IMR-90 (cell line): ENCODE data around the gene NEGR1. TPM values are rescaled to one million over a fixed set of nuclear protein-coding genes. Genes with fewer than 3 reads are reported as not detected.

ENCODE experiments used
- ATAC-seq: fragments of 200-7000 bp; cut with Tn5 transposase; 2 replicates; pipeline ENCODE4 v1.9.1; 2020; ENCODE audit warnings: low read depth, mild to moderate bottlenecking, moderate library complexity
- BruUV-seq: library from RNA; stranded (reverse); fragments of 400-500 nt; replicated peaks from 2 replicates; lab custom pipeline; 2021; lab: Mats Ljungman, UMichigan
- CTCF ChIA-PET: fragments of 300-600 bp; formaldehyde crosslinking; extraction: SDS; loops from one replicate; lab custom pipeline; 2021; ENCODE audit warnings: antibody characterized with exemption; lab: Yijun Ruan, JAX
- POLR2A ChIA-PET: fragments of 300-600 bp; sonication (Branson Sonifier 250); formaldehyde crosslinking; loops from one replicate; lab custom pipeline; 2022; ENCODE audit warnings: antibody characterized with exemption; ENCODE audit not compliant: unreplicated experiment; lab: Charles Lee
- DNase-seq: peaks from one replicate; pipeline ENCODE4 v3.0.0; 2013
- H2AFZ ChIP-seq: replicated peaks from 2 replicates; pipeline ENCODE3; 2013; ENCODE audit warnings: low read length, mild to moderate bottlenecking; ENCODE audit not compliant: poor library complexity
- H2AK5ac ChIP-seq: 2 replicates; pipeline ENCODE4 v1.6.1; 2013; ENCODE audit warnings: low read depth, low read length, inconsistent platforms
- H2AK9ac ChIP-seq: replicated peaks from 2 replicates; pipeline ENCODE3; 2013; ENCODE audit warnings: mild to moderate bottlenecking, low read depth, low read length, moderate library complexity; ENCODE audit not compliant: poor library complexity
- H2BK120ac ChIP-seq: 2 replicates; pipeline ENCODE4 v1.6.1; 2013; ENCODE audit warnings: low read depth, low read length, inconsistent platforms
- H2BK15ac ChIP-seq: 3 replicates; pipeline ENCODE4 v1.6.1; 2013; ENCODE audit warnings: low read depth, low read length, inconsistent platforms
- H2BK20ac ChIP-seq: 2 replicates; pipeline ENCODE4 v1.6.1; 2013; ENCODE audit warnings: low read depth, mild to moderate bottlenecking, inconsistent platforms, low read length, moderate library complexity
- H2BK5ac ChIP-seq: 2 replicates; pipeline ENCODE4 v1.6.1; 2013; ENCODE audit warnings: mild to moderate bottlenecking, low read depth, low read length, inconsistent platforms; ENCODE audit not compliant: poor library complexity, severe bottlenecking
- H3K14ac ChIP-seq: replicated peaks from 2 replicates; pipeline ENCODE4 v1.6.1; 2013; ENCODE audit warnings: low read depth, low read length, inconsistent platforms
- H3K18ac ChIP-seq: 2 replicates; pipeline ENCODE4 v1.6.1; 2013; ENCODE audit warnings: low read depth, low read length, control low read depth
- H3K23ac ChIP-seq: 2 replicates; pipeline ENCODE4 v1.6.1; 2013; ENCODE audit warnings: low read depth, low read length, inconsistent platforms
- H3K27ac ChIP-seq: 2 replicates; pipeline ENCODE4 v1.5.1; 2013; ENCODE audit warnings: mild to moderate bottlenecking, control low read depth, low read length; ENCODE audit not compliant: insufficient read depth
- H3K27me3 ChIP-seq: 2 replicates; pipeline ENCODE4 v1.6.1; 2013; ENCODE audit warnings: low read length; ENCODE audit not compliant: control insufficient read depth, insufficient read depth
- H3K36me3 ChIP-seq: 2 replicates; pipeline ENCODE4 v1.6.1; 2013; ENCODE audit warnings: low read length, mixed read lengths; ENCODE audit not compliant: control insufficient read depth, insufficient read depth
- H3K4ac ChIP-seq: 2 replicates; pipeline ENCODE4 v1.6.1; 2013; ENCODE audit warnings: low read depth, low read length, inconsistent platforms
- H3K4me1 ChIP-seq: 2 replicates; pipeline ENCODE4 v1.6.1; 2013; ENCODE audit warnings: low read length, mixed read lengths; ENCODE audit not compliant: control insufficient read depth, insufficient read depth
- H3K4me2 ChIP-seq: 2 replicates; pipeline ENCODE4 v1.6.1; 2013; ENCODE audit warnings: low read depth, mild to moderate bottlenecking, control low read depth, low read length, moderate library complexity
- H3K4me3 ChIP-seq: 2 replicates; pipeline ENCODE4 v1.5.1; 2013; ENCODE audit warnings: low read depth, mild to moderate bottlenecking, control low read depth, low read length, moderate library complexity; ENCODE audit not compliant: insufficient read depth
- H3K56ac ChIP-seq: 2 replicates; pipeline ENCODE4 v1.6.1; 2013; ENCODE audit warnings: low read length, inconsistent platforms; ENCODE audit not compliant: insufficient read depth; ENCODE audit errors: extremely low read depth
- H3K79me1 ChIP-seq, 2 experiments: 2 replicates each; pipeline ENCODE4 v1.6.1; 2013; ENCODE audit warnings: low read length in 2 of 2, inconsistent platforms in 1 of 2, low read depth in 1 of 2
- H3K9ac ChIP-seq: 2 replicates; pipeline ENCODE4 v1.6.1; 2013; ENCODE audit warnings: low read depth, low read length, control low read depth
- H3K9me1 ChIP-seq: 2 replicates; pipeline ENCODE4 v1.6.1; 2013; ENCODE audit warnings: low read length, inconsistent platforms; ENCODE audit not compliant: insufficient read depth
- H3K9me3 ChIP-seq: 2 replicates; pipeline ENCODE4 v1.6.1; 2013; ENCODE audit warnings: low read length; ENCODE audit not compliant: control insufficient read depth, insufficient read depth
- H4K20me1 ChIP-seq: 2 replicates; pipeline ENCODE4 v1.6.1; 2013; ENCODE audit warnings: low read length, inconsistent platforms; ENCODE audit not compliant: insufficient read depth
- H4K5ac ChIP-seq: 2 replicates; pipeline ENCODE4 v1.6.1; 2013; ENCODE audit warnings: mild to moderate bottlenecking, low read depth, low read length, control low read depth
- H4K8ac ChIP-seq, 2 experiments: 2 replicates each; pipeline ENCODE4 v1.6.1; 2013; ENCODE audit warnings: low read depth in 2 of 2, low read length in 2 of 2, control low read depth in 1 of 2, inconsistent platforms in 1 of 2
- H4K91ac ChIP-seq: 2 replicates; pipeline ENCODE4 v1.6.1; 2013; ENCODE audit warnings: low read depth, low read length, inconsistent platforms; ENCODE audit not compliant: insufficient read depth
- BHLHE40 ChIP-seq: fragments of 150-350 bp; IDR thresholded peaks from 2 replicates; pipeline ENCODE4 v1.6.1; 2016; ENCODE audit warnings: mild to moderate bottlenecking, low read depth, low read length
- CEBPB ChIP-seq: IDR thresholded peaks from 2 replicates; pipeline ENCODE4 v1.6.1; 2012; ENCODE audit warnings: low read depth, low read length, improper control_type of control experiment
- NFE2L2 ChIP-seq: fragments of 150-350 bp; IDR thresholded peaks from 2 replicates; pipeline ENCODE4 v1.6.1; 2016; ENCODE audit warnings: low read depth, mild to moderate bottlenecking, low read length
- RCOR1 ChIP-seq: IDR thresholded peaks from 2 replicates; pipeline ENCODE4 v1.6.1; 2012; ENCODE audit warnings: mild to moderate bottlenecking, low read length, improper control_type of control experiment; ENCODE audit not compliant: insufficient replicate concordance
- WGBS, 2 experiments: methylation state at CpG; one replicate each; pipeline versions ENCODE4 v1.1.5 to v1.1.7; 2013; ENCODE audit warnings: missing lambda C conversion rate in 2 of 2; ENCODE audit not compliant: insufficient read length in 1 of 2; ENCODE audit errors: extremely low coverage in 2 of 2; 5-methylcytosine and 5-hydroxymethylcytosine counted together
- dilution Hi-C: fragments of 300-500 bp; cut with HindIII; formaldehyde crosslinking; loops from one replicate; pipeline ENCODE4 v1.14.3; 2018; ENCODE audit warnings: low sequenced_read_pairs; ENCODE audit not compliant: unreplicated experiment
- in situ Hi-C: fragments of 300-500 bp; cut with MboI; formaldehyde crosslinking; loops from 3 replicates; pipeline ENCODE4 v1.14.3; 2019; ENCODE audit warnings: low sequenced_read_pairs, inconsistent platforms, mixed read lengths
- intact Hi-C: fragments of 100-400 bp; cut with micrococcal nuclease; formaldehyde crosslinking; loops from 2 replicates; pipeline ENCODE4 v1.10.0; 2022
- polyA plus RNA-seq, 3 experiments: library from polyadenylated mRNA; depleted of rRNA; stranded (reverse); fragments of >200 nt; gene quantifications; 2 replicates each; pipeline ENCODE4 v1.2.3, GENCODE V29; 2012; ENCODE audit warnings: low replicate concordance in 1 of 3
- total RNA-seq: library from RNA; depleted of rRNA; stranded (reverse); fragments of >200 nt; gene quantifications from 2 replicates; pipeline ENCODE4 v1.2.3, GENCODE V29; 2012
- TF ChIP-seq, protein P1 (sequence below): fragments of 150-350 bp; IDR thresholded peaks from 2 replicates; pipeline ENCODE4 v1.6.1; 2016; ENCODE audit warnings: low read depth, mild to moderate bottlenecking, low read length, moderate library complexity, borderline replicate concordance

NEGR1 gene
- total and polyA plus RNA-seq, 2 of the 4 experiments (the other 2 are of a cell fraction): 5.1 to 9.1 TPM

DNA sequence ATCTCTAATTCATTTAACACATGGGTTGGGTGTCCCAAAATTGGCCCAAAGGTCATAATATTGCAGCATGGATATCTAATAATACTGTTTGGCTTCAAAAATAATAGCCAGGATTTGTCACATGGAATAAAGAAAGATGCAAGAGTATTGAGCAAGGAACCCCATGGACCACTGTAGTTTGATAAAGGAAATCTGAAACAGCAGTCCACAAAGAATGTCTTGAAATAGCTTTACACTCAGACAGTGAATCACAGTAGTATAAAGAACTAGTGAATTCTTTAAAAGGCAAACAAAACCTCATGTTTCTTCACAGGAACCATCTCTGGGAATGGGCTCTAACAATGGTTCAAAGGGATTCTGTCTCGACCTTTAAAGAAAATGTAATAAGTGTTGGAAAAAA lies 625.4 kb downstream of the NEGR1 start:
- H3K4me1 ChIP-seq: peaks cover 2% of the 10 kb centered on the region
- no peak overlapping the region for H2AK5ac ChIP-seq
- H3K27me3 ChIP-seq: no peaks in the 10 kb centered on the region
- no peak overlapping the region for H3K4ac ChIP-seq
- H3K27ac ChIP-seq: no peak overlapping the region
- no peak overlapping the region for H2BK15ac ChIP-seq
- H2AK9ac ChIP-seq: no peak overlapping the region
- H3K4me2 ChIP-seq: no peak overlapping the region
- in situ Hi-C loops (no loop called here), intact Hi-C loops (no loop called here), dilution Hi-C loops (no loop called here)
- H3K4me3 ChIP-seq: no peak overlapping the region
- H3K56ac ChIP-seq: no peak overlapping the region
- H3K18ac ChIP-seq: no peak overlapping the region
- ChIA-PET CTCF (interaction anchor here (0.6 kb wide), 1 partner anchor 260 kb away, joined by 3 read pairs; no protein-coding TSS in a partner anchor), POLR2A (no interaction called here)
- no peaks in the 10 kb centered on the region for H3K36me3 ChIP-seq
- no peak overlapping the region for H4K8ac ChIP-seq
- DNase-seq: peak; percentile 50
- H3K9ac ChIP-seq: no peak overlapping the region
- peaks cover 2% of the 10 kb centered on the region; the same call in 1 of the 2 replicates for H3K9me3 ChIP-seq
- BruUV-seq: no TSS peak
- H3K23ac ChIP-seq: no peak overlapping the region
- no peak overlapping the region for H2BK120ac ChIP-seq
- no peak overlapping the region for H3K14ac ChIP-seq
- H3K79me1 ChIP-seq: no peaks in the 10 kb centered on the region; a peak in 1 of 4 replicates
- TF ChIP-seq BHLHE40 (no peak), NFE2L2 (no peak), CEBPB (peak; percentile 57; the same call in 1 of the 2 replicates), RCOR1 (no peak)
- TF ChIP-seq, protein P1, sequence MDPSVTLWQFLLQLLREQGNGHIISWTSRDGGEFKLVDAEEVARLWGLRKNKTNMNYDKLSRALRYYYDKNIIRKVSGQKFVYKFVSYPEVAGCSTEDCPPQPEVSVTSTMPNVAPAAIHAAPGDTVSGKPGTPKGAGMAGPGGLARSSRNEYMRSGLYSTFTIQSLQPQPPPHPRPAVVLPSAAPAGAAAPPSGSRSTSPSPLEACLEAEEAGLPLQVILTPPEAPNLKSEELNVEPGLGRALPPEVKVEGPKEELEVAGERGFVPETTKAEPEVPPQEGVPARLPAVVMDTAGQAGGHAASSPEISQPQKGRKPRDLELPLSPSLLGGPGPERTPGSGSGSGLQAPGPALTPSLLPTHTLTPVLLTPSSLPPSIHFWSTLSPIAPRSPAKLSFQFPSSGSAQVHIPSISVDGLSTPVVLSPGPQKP: no peak
- no peaks in the 10 kb centered on the region for H4K20me1 ChIP-seq
- no peak overlapping the region for H4K5ac ChIP-seq
- H2BK5ac ChIP-seq: no peak overlapping the region
- H4K91ac ChIP-seq: no peak overlapping the region
- H2BK20ac ChIP-seq: no peak overlapping the region
- no peak overlapping the region for H2AFZ ChIP-seq
- ATAC-seq: peak; percentile 79
- no CpG with 5 or more reads among the region's 1 CpG for whole genome bisulfite sequencing, 2 experiments
- no peaks in the 10 kb centered on the region for H3K9me1 ChIP-seq
